Measurements from ENCODE around the gene IFI35. TPM values are rescaled to one million over a fixed set of nuclear protein-coding genes. Genes with fewer than 3 reads are reported as not detected.
"Not testable (repeated sequence)": the region's sequence is repeated elsewhere in the genome, so short reads cannot be mapped to it uniquely, and the experiment has no call there.

IFI35 gene
- total RNA-seq, 2 experiments from 2014 or later = 33.4 to 35.8 TPM

DNA sequence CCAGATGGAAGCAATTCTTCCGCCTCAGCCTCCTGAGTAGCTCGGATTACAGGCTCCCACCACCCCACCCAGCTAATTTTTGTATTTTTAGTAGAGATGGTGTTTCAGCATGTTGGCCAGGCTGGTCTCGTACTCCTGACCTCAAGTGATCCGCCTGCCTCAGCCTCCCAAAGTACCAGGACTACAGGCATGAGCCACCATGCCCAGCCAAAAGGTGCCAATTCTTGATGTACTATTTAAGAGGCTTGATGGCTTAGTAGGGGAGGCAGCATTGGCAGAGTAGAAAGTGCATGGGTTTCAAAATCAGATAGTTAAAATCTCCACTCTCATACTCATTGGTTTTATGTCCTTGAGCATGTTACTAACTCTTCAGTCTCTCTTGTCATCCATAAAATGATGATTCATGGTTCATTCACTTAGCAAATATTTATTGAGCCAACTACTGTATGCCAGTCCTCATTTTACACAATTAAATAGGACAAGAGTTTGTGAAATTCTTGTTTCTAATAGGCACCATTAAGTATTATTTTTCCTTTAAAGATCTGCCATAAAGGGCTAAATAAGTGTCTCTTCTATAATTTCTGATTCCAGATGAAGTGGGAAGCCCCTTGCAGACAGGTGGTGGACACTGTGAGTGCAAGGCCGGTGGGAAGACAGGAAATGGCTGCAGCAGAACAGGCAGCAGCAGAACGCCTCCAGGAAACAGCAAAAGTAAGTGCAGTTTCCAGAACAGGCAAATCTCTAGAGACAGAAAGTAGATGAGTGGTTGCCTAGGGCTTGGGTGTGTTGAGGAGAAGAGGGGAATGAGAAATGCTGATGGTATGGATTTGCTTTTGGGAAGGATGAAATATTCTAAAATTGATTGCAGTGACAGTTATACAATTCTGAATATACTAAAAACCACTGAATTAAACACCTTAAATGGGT, 16.6 kb upstream of the IFI35 start:
- H3K27ac Mint-ChIP-seq = peak overlapping the region; percentile 47
- peaks cover 52% of the 10 kb centered on the region for H3K36me3 Mint-ChIP-seq (ENCODE audit: low read depth)
- no peak for DNase-seq
- ChIA-PET CTCF (no interaction called here), POLR2A (no interaction called here)
- H3K4me1 Mint-ChIP-seq (ENCODE audit: low read depth) = peaks cover 3% of the 10 kb centered on the region
- TF ChIP-seq, protein P1, sequence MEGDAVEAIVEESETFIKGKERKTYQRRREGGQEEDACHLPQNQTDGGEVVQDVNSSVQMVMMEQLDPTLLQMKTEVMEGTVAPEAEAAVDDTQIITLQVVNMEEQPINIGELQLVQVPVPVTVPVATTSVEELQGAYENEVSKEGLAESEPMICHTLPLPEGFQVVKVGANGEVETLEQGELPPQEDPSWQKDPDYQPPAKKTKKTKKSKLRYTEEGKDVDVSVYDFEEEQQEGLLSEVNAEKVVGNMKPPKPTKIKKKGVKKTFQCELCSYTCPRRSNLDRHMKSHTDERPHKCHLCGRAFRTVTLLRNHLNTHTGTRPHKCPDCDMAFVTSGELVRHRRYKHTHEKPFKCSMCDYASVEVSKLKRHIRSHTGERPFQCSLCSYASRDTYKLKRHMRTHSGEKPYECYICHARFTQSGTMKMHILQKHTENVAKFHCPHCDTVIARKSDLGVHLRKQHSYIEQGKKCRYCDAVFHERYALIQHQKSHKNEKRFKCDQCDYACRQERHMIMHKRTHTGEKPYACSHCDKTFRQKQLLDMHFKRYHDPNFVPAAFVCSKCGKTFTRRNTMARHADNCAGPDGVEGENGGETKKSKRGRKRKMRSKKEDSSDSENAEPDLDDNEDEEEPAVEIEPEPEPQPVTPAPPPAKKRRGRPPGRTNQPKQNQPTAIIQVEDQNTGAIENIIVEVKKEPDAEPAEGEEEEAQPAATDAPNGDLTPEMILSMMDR (IDR thresholded peaks at IDR 0.05) = no peak
- no peak for ATAC-seq
- no peak overlapping the region for H3K4me3 Mint-ChIP-seq
- no peaks in the 10 kb centered on the region for H3K9me3 Mint-ChIP-seq
- H3K27me3 Mint-ChIP-seq = no peaks in the 10 kb centered on the region
- intact Hi-C loops (cut with micrococcal nuclease) = loop anchor here (10.0 kb wide), 1 partner anchor 145 kb away; the partner anchor contains the start of gene AOC2

GRCh38 chr17:42991471-42991870, 15.1 kb upstream of the IFI35 start:
- Mint-ChIP-seq H3K27ac (no peak overlapping the region), H3K36me3 (ENCODE audit: low read depth) (peaks cover 43% of the 10 kb centered on the region), H3K4me1 (ENCODE audit: low read depth) (no peaks in the 10 kb centered on the region), H3K4me3 (no peak overlapping the region), H3K9me3 (no peaks in the 10 kb centered on the region), H3K27me3 (no peaks in the 10 kb centered on the region)
- no peak for DNase-seq
- ATAC-seq = no peak
- intact Hi-C loops (cut with micrococcal nuclease) = loop anchor here (10.0 kb wide), 1 partner anchor 147 kb away; the partner anchor contains the start of gene AOC2
- CTCF ChIA-PET = interaction anchor here (1.2 kb wide), 1 partner anchor 167 kb away, joined by 4 read pairs; the partner anchor contains the start of gene BECN1
- TF ChIP-seq, protein P1 (IDR thresholded peaks at IDR 0.05) = no peak
- POLR2A ChIA-PET = no interaction called here

GRCh38 chr17:42992872-42993271, 13.7 kb upstream of the IFI35 start:
- Mint-ChIP-seq H3K27me3 (no peaks in the 10 kb centered on the region), H3K36me3 (ENCODE audit: low read depth) (peaks cover 35% of the 10 kb centered on the region), H3K9me3 (no peaks in the 10 kb centered on the region), H3K27ac (peak overlapping the region; percentile 64), H3K4me3 (no peak overlapping the region), H3K4me1 (ENCODE audit: low read depth) (peaks cover 8% of the 10 kb centered on the region)
- CTCF ChIA-PET = no interaction called here
- intact Hi-C loops (cut with micrococcal nuclease) = loop anchor here (10.0 kb wide), 1 partner anchor 148 kb away; the partner anchor contains the start of gene AOC2
- ATAC-seq = no peak
- no peak for DNase-seq
- TF ChIP-seq, protein P1 (IDR thresholded peaks at IDR 0.05) = no peak
- POLR2A ChIA-PET = interaction anchor here (0.8 kb wide), 1 partner anchor 11 kb away, joined by 3 read pairs; no protein-coding TSS in a partner anchor

- H3K4me1 Mint-ChIP-seq (ENCODE audit: low read depth); H3K27me3 Mint-ChIP-seq; CTCF ChIA-PET; H3K9me3 Mint-ChIP-seq; H3K4me3 Mint-ChIP-seq; H3K27ac Mint-ChIP-seq; DNase-seq; ATAC-seq: not testable (repeated sequence)
- intact Hi-C loops (cut with micrococcal nuclease) = loop anchor here (10.0 kb wide), 1 partner anchor 149 kb away; the partner anchor contains the start of gene AOC2
- H3K36me3 Mint-ChIP-seq (ENCODE audit: low read depth) = peaks cover 37% of the 10 kb centered on the region
- POLR2A ChIA-PET = interaction anchor here (0.8 kb wide), 1 partner anchor 12 kb away, joined by 3 read pairs; no protein-coding TSS in a partner anchor
Observed at GRCh38 chr17:42993913-42994312, 12.7 kb upstream of the IFI35 start.

GRCh38 chr17:42997390-42997983, 9.1 kb upstream of the IFI35 start:
- ATAC-seq = peak; percentile 2
- peaks cover 24% of the 10 kb centered on the region for H3K4me1 Mint-ChIP-seq (ENCODE audit: low read depth)
- TF ChIP-seq, protein P1 (IDR thresholded peaks at IDR 0.05) = no peak
- DNase-seq = no peak
- intact Hi-C loops (cut with micrococcal nuclease) = loop anchor here (10.0 kb wide), 1 partner anchor 153 kb away; the partner anchor contains the start of gene AOC2
- peak overlapping the region; percentile 99 for H3K27ac Mint-ChIP-seq
- H3K27me3 Mint-ChIP-seq = no peaks in the 10 kb centered on the region
- peaks cover 46% of the 10 kb centered on the region for H3K36me3 Mint-ChIP-seq (ENCODE audit: low read depth)
- ChIA-PET POLR2A (interaction anchor here (0.7 to 3.2 kb wide), 28 partner anchors 10 to 364 kb away, joined by 3 to 36 read pairs (median 6); partner anchors contain the start of genes AARSD1, BECN1, BRCA1 and IFI35), CTCF (interaction anchor here (0.8 to 2.6 kb wide), 24 partner anchors 10 to 419 kb away, joined by 3 to 21 read pairs (median 5); partner anchors contain the start of genes BECN1, IFI35, PSMC3IP and PSME3)
- H3K4me3 Mint-ChIP-seq = peak overlapping the region; percentile 96
- no peaks in the 10 kb centered on the region for H3K9me3 Mint-ChIP-seq

Measured in activated CD8-positive, alpha-beta T cell treated with anti-CD3 and anti-CD28 coated beads for 36 hours (primary cell).